ENCODE data around the gene ZFP64. TPM values are rescaled to one million over a fixed set of nuclear protein-coding genes. Genes with fewer than 3 reads are reported as not detected.

Gene ZFP64
- total RNA-seq, 1 experiment from 2014 or later, result 18.4 TPM

GRCh38 chr20:52219441-52219840 lies 27.9 kb upstream of the ZFP64 start:
- Histone ChIP-seq H3K27ac (ENCODE audit: low read length) (no peak overlapping the region), H3K4me1 (ENCODE audit: control insufficient read depth, insufficient read depth, low read length) (no peaks in the 10 kb centered on the region), H3K4me3 (ENCODE audit: low read depth in 2 of 2, low read length in 2 of 2) (no peak overlapping the region), H3K9me3 (ENCODE audit: control insufficient read depth, insufficient read depth, low read depth, low read length) (no peaks in the 10 kb centered on the region), H3K27me3 (ENCODE audit: control insufficient read depth, insufficient read depth, low read length) (no peaks in the 10 kb centered on the region), H3K36me3 (ENCODE audit: control insufficient read depth, insufficient read depth, low read length) (no peaks in the 10 kb centered on the region)
- in situ Hi-C loops (cut with HindIII; ENCODE audit: low pct_unique_long_range_greater_than_20kb, low sequenced_read_pairs) (no loop called here), intact Hi-C loops (cut with micrococcal nuclease; ENCODE audit: unreplicated experiment) (no loop called here)
- ATAC-seq (no peak), DNase-seq (ENCODE audit: low read depth, low spot score) (peak; percentile 5)
- TF ChIP-seq, protein P1, sequence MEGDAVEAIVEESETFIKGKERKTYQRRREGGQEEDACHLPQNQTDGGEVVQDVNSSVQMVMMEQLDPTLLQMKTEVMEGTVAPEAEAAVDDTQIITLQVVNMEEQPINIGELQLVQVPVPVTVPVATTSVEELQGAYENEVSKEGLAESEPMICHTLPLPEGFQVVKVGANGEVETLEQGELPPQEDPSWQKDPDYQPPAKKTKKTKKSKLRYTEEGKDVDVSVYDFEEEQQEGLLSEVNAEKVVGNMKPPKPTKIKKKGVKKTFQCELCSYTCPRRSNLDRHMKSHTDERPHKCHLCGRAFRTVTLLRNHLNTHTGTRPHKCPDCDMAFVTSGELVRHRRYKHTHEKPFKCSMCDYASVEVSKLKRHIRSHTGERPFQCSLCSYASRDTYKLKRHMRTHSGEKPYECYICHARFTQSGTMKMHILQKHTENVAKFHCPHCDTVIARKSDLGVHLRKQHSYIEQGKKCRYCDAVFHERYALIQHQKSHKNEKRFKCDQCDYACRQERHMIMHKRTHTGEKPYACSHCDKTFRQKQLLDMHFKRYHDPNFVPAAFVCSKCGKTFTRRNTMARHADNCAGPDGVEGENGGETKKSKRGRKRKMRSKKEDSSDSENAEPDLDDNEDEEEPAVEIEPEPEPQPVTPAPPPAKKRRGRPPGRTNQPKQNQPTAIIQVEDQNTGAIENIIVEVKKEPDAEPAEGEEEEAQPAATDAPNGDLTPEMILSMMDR (IDR thresholded peaks at IDR 0.05), result peak; percentile 20
- TF ChIP-seq REST (IDR thresholded peaks at IDR 0.05; ENCODE audit: insufficient read depth in 1 of 2, low read depth in 2 of 2, low read length in 1 of 2), result no peak
- BruUV-seq (replicated peaks), result no TSS peak
- POLR2A ChIA-PET, result no interaction called here
- CTCF ChIA-PET, result interaction anchor here (0.6 kb wide), 1 partner anchor 1877 kb away, joined by 3 read pairs; no protein-coding TSS in a partner anchor

GRCh38 chr20:52217689-52218395 lies 26.3 kb upstream of the ZFP64 start:
- no peaks in the 10 kb centered on the region for H3K27me3 ChIP-seq (ENCODE audit: control insufficient read depth, insufficient read depth, low read length)
- in situ Hi-C loops (cut with HindIII; ENCODE audit: low pct_unique_long_range_greater_than_20kb, low sequenced_read_pairs) (no loop called here), intact Hi-C loops (cut with micrococcal nuclease; ENCODE audit: unreplicated experiment) (no loop called here)
- H3K9me3 ChIP-seq (ENCODE audit: control insufficient read depth, insufficient read depth, low read depth, low read length), result no peaks in the 10 kb centered on the region
- TF ChIP-seq REST (IDR thresholded peaks at IDR 0.05; ENCODE audit: insufficient read depth in 1 of 2, low read depth in 2 of 2, low read length in 1 of 2), result no peak
- TF ChIP-seq, protein P1 (IDR thresholded peaks at IDR 0.05), result no peak
- TF ChIP-seq SIN3A (IDR thresholded peaks at IDR 0.05; ENCODE audit: borderline replicate concordance, insufficient read depth, low read depth, low read length), result no peak
- no peak for TF ChIP-seq TCF7L2 (IDR thresholded peaks at IDR 0.05; ENCODE audit: low read depth, low read length)
- no peak for TF ChIP-seq POLR2AphosphoS5 (IDR thresholded peaks at IDR 0.05; ENCODE audit: low read depth, low read length)
- ATAC-seq (no peak), DNase-seq (ENCODE audit: low read depth, low spot score) (no peak)
- no peaks in the 10 kb centered on the region for H3K36me3 ChIP-seq (ENCODE audit: control insufficient read depth, insufficient read depth, low read length)
- no peak overlapping the region for H3K4me3 ChIP-seq (ENCODE audit: low read depth in 2 of 2, low read length in 2 of 2)
- CTCF ChIA-PET, result no interaction called here
- POLR2A ChIA-PET, result no interaction called here
- BruUV-seq (replicated peaks), result no TSS peak
- H3K27ac ChIP-seq (ENCODE audit: low read length), result no peak overlapping the region
- H3K4me1 ChIP-seq (ENCODE audit: control insufficient read depth, insufficient read depth, low read length), result no peaks in the 10 kb centered on the region
